Thyroid gland (tissue), 4 donors: ENCODE measurements around the gene ARMS2. TPM values are rescaled to one million over a fixed set of nuclear protein-coding genes. Genes with fewer than 3 reads are reported as not detected.

Experiments used
- DNase-seq, 2 donors: peaks; one replicate each; pipeline ENCODE4 v3.0.0-alpha.2; 2019
- H3K27ac ChIP-seq, 3 donors: fragments of 200-600 bp; sonication (generic); 1 replicate in 2 of 3; 2 replicates in 1 of 3; pipeline ENCODE4 v1.5.1; 2016 to 2019; ENCODE audit warnings: mild to moderate bottlenecking in 1 of 3, moderate library complexity in 1 of 3
- H3K27me3 ChIP-seq: fragments of 200-600 bp; sonication (generic); one replicate; pipeline ENCODE4 v1.5.1; 2019
- H3K36me3 ChIP-seq, 2 donors: fragments of 200-600 bp; sonication (generic); one replicate each; pipeline ENCODE4 v1.5.1; 2016 to 2019
- H3K4me1 ChIP-seq, 2 donors: fragments of 200-600 bp; sonication (generic); one replicate each; pipeline ENCODE4 v1.5.1; 2017 to 2019
- H3K4me3 ChIP-seq, 3 donors: fragments of 200-600 bp; sonication (generic); replicated peaks in 1 of 3; 1 replicate in 2 of 3; 2 replicates in 1 of 3; pipeline ENCODE4 v1.5.1; 2016; ENCODE audit warnings: mild to moderate bottlenecking in 1 of 3
- H3K9me3 ChIP-seq: fragments of 200-600 bp; sonication (generic); one replicate; pipeline ENCODE4 v1.5.1; 2017
- POLR2A ChIP-seq, 2 donors: fragments of 450-650 bp; IDR thresholded peaks; one replicate each; pipeline ENCODE4 v1.6.1; 2017; ENCODE audit warnings: antibody characterized with exemption in 2 of 2, mild to moderate bottlenecking in 2 of 2, moderate library complexity in 1 of 2
- WGBS, 2 donors: methylation state at CpG; one replicate each; pipeline ENCODE4 v1.1.5; 2017; 5-methylcytosine and 5-hydroxymethylcytosine counted together
- intact Hi-C: fragments of 100-400 bp; cut with DNase I; formaldehyde crosslinking; loops from one replicate; pipeline ENCODE4 v1.15.1; 2023
- total RNA-seq, 4 donors: library from RNA; depleted of rRNA; stranded (reverse); fragments of >200 nt; gene quantifications; one replicate each; pipeline ENCODE4 v1.2.3, GENCODE V29; 2016
- TF ChIP-seq, protein P1 (sequence below), 6 experiments: fragments of 200-600 bp in 3 of 6; fragments of 450-650 bp in 3 of 6; sonication (generic) in 3 of 6; IDR thresholded peaks; one replicate each; pipeline ENCODE4 v1.5.1; 2016 to 2019; ENCODE audit warnings: antibody characterized with exemption in 6 of 6, mild to moderate bottlenecking in 2 of 6, inconsistent platforms in 1 of 6, moderate library complexity in 1 of 6

The ARMS2 gene
- total RNA-seq, 4 donors from 2014 or later, result not detected

DNA sequence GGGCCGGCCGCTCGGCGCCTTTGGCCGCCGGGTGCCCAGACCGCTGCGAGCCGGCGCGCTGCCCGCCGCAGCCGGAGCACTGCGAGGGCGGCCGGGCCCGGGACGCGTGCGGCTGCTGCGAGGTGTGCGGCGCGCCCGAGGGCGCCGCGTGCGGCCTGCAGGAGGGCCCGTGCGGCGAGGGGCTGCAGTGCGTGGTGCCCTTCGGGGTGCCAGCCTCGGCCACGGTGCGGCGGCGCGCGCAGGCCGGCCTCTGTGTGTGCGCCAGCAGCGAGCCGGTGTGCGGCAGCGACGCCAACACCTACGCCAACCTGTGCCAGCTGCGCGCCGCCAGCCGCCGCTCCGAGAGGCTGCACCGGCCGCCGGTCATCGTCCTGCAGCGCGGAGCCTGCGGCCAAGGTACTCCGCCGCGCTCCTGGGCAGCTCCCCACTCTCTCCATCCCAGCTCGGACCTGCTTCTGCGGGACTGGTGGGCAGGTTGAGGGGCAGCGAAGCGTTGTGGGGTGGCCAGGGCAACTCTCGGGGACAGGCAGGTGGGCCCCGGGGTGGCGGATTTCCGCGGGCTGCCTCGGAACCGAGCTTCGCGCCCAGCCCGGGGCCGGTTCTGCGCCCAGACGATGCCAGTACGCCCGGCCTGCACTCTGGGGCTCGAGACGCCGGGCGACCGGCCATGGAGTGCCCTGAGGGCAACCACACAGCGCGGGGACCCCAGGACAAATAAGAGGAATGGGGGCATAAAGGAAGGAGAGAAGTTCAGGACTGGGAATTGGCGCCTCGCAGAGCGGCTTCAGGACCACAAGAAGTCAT, 7.5 kb downstream of the ARMS2 start:
- Histone ChIP-seq H3K27me3 (no peaks in the 10 kb centered on the region), H3K27ac (peak overlapping the region; percentile 44 to 61 (median 53)), H3K9me3 (no peaks in the 10 kb centered on the region), H3K36me3 (no peaks in the 10 kb centered on the region), H3K4me3 (peak overlapping the region; percentile 3 to 65 (median 64)), H3K4me1 (peaks cover 0 to 13% of the 10 kb centered on the region in 2 donors)
- peak; percentile 64 to 70 for DNase-seq
- intact Hi-C loops, result no loop called here
- peak in 1 of 2 donors; percentile 1 for TF ChIP-seq POLR2A (IDR thresholded peaks at IDR 0.05)
- TF ChIP-seq, protein P1, sequence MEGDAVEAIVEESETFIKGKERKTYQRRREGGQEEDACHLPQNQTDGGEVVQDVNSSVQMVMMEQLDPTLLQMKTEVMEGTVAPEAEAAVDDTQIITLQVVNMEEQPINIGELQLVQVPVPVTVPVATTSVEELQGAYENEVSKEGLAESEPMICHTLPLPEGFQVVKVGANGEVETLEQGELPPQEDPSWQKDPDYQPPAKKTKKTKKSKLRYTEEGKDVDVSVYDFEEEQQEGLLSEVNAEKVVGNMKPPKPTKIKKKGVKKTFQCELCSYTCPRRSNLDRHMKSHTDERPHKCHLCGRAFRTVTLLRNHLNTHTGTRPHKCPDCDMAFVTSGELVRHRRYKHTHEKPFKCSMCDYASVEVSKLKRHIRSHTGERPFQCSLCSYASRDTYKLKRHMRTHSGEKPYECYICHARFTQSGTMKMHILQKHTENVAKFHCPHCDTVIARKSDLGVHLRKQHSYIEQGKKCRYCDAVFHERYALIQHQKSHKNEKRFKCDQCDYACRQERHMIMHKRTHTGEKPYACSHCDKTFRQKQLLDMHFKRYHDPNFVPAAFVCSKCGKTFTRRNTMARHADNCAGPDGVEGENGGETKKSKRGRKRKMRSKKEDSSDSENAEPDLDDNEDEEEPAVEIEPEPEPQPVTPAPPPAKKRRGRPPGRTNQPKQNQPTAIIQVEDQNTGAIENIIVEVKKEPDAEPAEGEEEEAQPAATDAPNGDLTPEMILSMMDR (IDR thresholded peaks at IDR 0.05), result peak in 1 of 6 experiments; percentile 5
- 2 to 3% methylated on average over 12 to 17 of the region's 95 CpGs for WGBS, 2 donors

DNA sequence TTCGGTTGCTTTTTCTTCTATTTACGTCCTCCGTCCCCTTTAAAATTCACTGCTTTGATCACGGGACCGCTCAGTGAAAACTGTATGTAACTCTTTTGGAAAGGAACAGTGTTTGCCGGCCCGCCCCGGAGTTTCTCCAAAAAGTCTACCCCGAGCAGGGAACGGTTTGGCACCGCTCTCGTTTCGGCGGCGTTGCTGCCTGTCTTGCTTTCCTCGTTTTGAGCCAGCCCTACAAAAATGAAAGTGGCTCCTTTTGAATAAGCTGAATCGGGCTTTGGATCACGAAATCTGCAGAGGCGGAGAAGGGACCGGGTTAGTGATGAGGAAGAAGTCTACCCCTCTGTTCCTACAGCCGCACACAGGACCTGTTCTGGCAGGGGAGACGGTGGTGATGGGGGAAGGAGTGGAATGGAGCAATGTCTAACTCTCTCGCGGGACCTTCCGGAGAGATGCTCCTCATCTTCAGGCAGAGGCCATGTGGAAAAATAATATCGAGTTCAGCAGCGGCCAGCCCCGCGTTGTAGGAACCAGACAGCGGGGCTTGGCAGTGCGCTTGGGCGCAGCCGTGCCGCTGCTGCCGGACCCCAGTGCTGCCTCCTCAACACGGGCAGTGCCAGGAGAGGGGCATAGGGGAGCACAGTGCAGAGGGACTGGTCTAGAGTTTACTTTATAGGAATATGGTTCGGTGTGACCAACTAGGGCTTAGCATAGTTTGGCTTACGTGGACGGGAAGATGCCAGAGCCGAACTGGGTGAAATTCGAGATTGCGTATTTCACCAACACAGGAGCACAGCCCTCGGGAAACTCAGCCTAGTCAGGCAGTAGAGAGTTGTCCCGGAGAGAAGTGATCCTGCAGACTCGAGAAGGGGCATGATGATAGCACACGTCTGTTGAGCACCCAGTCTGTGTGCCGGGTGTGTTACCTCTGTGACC, 8.3 kb downstream of the ARMS2 start:
- H3K9me3 ChIP-seq, result no peaks in the 10 kb centered on the region
- H3K27me3 ChIP-seq, result no peaks in the 10 kb centered on the region
- peak; percentile 39 to 42 for DNase-seq
- no peaks in the 10 kb centered on the region for H3K36me3 ChIP-seq
- peaks cover 0 to 13% of the 10 kb centered on the region in 2 donors for H3K4me1 ChIP-seq
- peak overlapping the region; percentile 44 to 61 (median 53) for H3K27ac ChIP-seq
- TF ChIP-seq, protein P1 (IDR thresholded peaks at IDR 0.05), result no peak
- no peak for TF ChIP-seq POLR2A (IDR thresholded peaks at IDR 0.05)
- WGBS, 2 donors, result 9 to 20% methylated on average over 47 of the region's 47 CpGs
- peak overlapping the region; percentile 3 to 65 (median 64) for H3K4me3 ChIP-seq
- intact Hi-C loops, result no loop called here

DNA sequence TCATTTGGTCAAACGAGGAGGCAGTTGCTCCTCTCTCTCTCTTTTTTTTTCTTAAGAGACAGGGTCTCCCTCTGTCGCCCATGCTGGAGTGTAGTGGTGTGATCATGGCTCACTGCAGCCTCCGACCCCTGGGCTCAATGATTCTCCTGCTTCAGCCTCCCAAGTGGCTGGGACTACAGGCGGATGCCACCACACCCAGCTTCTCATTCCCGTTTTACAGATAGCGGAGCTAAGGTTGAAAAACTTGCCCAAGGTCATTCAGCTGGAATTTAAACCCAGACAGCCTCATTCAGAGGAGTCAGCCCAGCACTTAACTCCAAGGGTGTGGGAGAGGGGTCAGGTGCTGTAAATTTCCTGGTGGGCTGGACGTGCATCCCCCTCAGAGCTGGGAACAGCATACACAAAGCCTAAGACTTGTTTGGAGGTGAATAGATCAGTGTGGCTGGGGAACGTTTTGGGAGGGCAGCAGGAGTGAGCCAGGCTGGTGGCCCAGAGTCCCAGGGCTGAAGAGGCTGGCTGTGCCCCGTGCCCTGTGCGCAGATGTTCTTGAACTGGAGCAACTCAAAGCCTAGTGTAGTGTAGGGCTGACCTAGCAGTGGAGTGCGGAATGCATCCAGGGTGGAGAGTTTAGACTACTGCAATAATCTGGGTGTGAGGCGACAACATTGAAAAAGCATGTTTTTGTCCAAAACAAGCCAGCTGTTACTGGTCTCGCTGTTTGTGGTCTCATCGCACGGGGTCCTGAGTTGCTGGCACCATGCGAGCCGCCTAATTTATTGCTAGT, 9.2 kb downstream of the ARMS2 start:
- H3K36me3 ChIP-seq, result no peaks in the 10 kb centered on the region
- H3K4me1 ChIP-seq, result peaks cover 0 to 13% of the 10 kb centered on the region in 2 donors
- peak overlapping the region in 1 of 3 donors; percentile 65 for H3K4me3 ChIP-seq
- WGBS, 2 donors, result 82 to 90% methylated on average over 17 of the region's 17 CpGs
- H3K9me3 ChIP-seq, result no peaks in the 10 kb centered on the region
- H3K27me3 ChIP-seq, result no peaks in the 10 kb centered on the region
- TF ChIP-seq, protein P1 (IDR thresholded peaks at IDR 0.05), result no peak
- TF ChIP-seq POLR2A (IDR thresholded peaks at IDR 0.05), result no peak
- intact Hi-C loops, result no loop called here
- no peak for DNase-seq
- H3K27ac ChIP-seq, result no peak overlapping the region

DNA sequence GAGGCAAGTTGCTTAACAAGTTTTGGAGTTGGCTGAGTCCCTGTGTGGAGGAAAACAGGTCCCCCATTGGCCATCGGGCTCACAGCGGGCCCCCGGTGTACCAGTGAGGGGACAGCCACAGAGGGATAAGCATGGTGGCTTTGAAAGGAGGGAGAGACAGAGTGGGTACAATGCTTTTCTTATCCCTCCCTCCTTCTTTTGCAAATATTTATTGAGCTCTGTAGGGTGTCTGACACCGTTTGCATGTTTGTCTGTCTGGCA, 9.7 kb downstream of the ARMS2 start:
- no peak overlapping the region for H3K27ac ChIP-seq
- H3K36me3 ChIP-seq, result no peaks in the 10 kb centered on the region
- intact Hi-C loops, result no loop called here
- peaks cover 0 to 13% of the 10 kb centered on the region in 2 donors for H3K4me1 ChIP-seq
- no peaks in the 10 kb centered on the region for H3K27me3 ChIP-seq
- TF ChIP-seq POLR2A (IDR thresholded peaks at IDR 0.05), result no peak
- TF ChIP-seq, protein P1 (IDR thresholded peaks at IDR 0.05), result no peak
- DNase-seq, result no peak
- H3K9me3 ChIP-seq, result no peaks in the 10 kb centered on the region
- 78 to 94% methylated on average over 4 of the region's 4 CpGs for WGBS, 2 donors
- no peak overlapping the region for H3K4me3 ChIP-seq
